NCI-H1092 treated with DMSO at 0.1 percent for 48 hours (cell line): ENCODE results near the gene ACP7.
"Not testable (repeated sequence)": the region's sequence is repeated elsewhere in the genome, so short reads cannot be mapped to it uniquely, and the experiment has no call there.

Experiments used
- DNase-seq: peaks from one replicate; lab custom pipeline; 2025; lab: John Stamatoyannopoulos, UW

ACP7 gene

DNA sequence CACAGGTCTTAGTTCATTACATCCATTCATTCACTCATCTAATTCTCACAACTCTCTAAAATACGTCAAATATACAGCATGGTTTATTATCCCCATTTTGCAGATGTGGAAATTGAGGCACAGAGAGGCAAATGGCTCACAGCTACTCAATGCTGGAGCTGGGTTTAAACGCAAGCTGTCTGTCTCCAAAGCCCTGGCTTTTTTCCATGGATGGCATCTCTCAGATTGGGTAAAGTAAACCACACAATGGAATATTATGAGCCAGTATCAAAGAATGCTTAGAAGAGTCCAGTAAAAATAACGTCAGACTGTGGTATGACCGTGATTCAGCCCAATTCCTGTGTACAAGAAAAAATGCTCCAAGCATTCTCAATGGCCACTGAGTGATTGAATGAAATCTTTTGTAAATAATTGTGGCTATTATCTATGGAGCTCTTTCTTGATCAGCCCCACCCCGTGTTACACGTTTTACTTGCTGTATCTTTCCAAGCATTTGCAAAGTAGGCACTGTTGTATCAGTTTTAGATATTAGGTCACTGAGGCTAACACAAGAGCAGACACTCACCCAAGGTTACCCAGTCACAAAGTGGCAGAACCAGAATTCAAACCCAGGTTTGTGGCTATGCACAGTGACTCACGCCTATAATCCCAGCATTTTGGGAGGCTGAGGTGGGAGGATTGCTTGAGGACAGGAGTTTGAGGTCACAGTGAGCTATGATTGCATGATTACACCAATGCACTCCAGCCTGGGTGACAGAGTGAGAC, 5.5 kb upstream of the ACP7 start:
- no peak for DNase-seq

DNA sequence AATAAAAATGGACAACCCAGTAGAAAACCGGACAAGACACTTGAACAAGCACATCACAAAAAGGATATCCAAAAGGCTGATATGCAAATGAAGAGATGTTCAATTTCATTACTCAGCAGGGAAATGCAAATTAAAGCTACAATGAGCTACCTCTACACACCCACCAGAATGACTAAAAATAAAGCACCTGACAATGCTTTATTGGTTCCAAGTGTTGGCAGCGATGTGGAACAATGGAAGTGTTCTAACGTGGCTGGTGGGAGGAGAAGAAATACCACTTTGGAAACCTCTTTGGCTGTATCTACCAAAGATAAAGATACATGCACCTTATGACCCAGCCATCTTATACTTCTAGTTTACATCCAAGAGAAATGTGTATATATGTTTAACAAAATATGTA, 3.7 kb upstream of the ACP7 start:
- no peak for DNase-seq

DNA sequence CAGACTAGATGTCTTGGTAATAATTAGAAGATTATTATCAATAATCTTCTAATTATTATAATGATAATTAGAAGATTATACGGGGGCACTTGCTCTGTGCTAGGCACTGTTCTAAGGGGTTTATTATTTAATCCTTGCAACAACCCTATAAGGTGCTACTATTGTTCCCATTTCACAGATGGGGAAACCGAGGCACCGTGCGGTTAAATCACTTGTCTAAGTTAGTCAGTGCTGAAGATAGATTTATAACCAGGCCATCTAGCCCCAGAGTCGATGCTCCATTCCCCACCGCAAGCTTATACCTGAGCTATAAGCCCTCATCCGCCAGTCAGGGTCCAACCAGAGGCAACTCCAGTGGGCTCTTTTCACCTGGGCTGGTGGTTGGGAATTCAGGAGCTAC, 2.0 kb upstream of the ACP7 start:
- DNase-seq: no peak

DNA sequence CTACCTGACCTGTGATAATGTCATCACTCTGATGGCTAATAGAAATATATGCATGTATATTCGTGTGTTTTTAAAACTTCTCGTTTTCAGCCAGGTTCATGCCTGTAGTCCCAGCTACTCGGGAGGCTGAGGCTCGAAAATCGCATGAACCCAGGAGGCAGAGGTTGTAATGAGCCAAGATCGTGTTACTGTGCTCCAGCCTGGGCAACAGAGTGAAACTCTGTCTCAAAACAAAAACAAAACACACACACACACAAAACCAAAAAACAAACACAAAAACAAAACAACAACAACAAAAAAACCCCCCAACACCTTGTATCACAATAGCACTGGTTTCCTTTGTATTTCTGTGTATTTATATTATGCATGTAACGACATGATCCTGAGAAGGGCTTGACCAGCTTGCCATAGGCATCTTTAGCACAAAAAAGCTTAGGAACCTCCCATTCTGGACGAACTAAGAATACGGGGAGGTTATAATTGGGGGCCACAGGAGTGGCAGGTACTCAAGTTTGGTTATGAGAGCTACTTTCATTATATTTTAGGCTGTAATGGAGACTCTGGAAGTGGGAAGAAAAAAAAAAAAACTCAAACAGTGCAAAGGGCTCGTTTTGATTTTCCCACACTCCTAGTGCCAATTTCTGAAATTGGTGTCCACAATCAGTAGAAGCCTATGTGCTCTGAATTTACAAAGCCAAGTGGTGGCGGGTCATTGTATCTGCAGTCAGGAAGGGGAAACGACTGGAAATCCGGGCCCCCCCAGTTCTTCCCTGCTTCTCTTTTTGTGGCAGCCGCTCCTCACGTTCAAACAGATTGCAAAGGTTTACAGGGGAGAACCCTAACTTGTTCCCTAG, 1.2 kb upstream of the ACP7 start:
- no peak for DNase-seq

DNA sequence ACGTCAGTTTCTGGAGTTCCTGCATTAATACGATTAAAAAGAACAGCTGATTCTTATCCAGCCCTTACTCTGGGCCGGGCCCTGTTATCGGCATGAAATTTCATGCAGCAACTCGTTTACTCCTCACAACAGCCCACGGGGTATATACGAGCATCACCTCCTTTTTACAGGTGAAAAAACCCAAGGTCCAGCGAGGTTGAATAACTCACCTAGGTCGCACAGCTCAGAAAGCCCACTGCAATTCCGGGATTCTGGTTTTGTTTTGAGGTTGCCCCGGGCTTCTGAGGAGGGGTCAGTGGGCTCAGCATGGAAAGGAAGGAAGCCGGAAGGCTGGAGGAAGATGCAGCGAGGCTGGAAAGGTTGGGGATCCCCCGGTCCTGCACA, 577 bp upstream of the ACP7 start:
- no peak for DNase-seq

DNA sequence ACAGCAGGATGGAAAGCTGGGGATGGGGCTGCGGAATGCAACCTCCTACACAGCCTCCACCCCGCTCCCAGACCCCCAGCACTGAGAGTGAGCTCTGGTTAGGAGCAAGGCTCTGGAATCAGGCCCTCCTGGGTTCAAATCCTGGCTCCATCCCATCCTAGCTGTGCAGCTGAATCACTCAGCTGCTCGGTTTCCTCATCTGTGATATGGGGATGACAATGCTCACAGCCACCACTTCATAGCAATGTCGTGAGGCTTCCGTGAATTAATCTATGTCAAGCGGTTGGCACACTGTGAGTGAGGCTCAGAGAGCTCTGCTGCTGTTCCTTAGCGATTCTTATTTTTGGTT, 538 bp downstream of the ACP7 start:
- DNase-seq: no peak

DNA sequence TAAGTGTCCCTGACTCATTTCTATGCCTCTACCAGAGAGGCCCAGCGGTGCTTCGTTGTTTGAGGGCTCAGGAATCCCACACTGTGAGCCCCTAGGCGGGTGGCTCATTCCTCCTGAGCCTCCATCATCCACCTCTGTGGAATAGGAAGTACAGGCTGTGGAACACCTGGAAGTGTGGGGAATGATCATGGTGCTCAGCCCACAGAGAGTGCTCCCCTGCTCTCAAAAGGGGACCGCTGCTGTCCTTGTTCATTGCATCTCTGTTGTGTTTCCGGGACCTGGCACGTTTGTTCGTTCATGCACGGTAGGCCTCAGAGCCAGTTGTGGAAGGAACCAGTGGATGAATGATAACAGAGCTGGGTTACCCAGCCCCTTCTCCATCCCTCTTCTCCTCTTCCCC, 1.2 kb downstream of the ACP7 start:
- DNase-seq: no peak

DNA sequence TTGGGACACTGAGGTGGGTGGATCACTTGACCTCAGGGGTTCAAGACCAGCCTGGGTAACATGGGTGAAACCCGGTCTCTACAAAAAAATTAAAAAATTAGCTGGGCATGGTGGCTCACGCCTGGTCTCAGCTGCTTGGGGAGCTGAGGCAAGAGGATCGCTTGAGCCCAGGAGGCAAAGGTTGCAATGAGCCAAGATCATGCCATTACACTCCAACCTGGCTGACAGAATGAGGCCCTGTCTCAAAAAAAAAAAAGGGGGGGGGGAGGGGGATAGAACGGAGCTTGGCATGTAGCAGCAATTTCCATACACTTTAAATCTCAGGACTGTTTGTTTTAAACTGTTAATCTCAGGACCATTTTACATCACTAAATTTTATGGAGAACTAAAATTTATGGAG, 2.2 kb downstream of the ACP7 start:
- no peak for DNase-seq

DNA sequence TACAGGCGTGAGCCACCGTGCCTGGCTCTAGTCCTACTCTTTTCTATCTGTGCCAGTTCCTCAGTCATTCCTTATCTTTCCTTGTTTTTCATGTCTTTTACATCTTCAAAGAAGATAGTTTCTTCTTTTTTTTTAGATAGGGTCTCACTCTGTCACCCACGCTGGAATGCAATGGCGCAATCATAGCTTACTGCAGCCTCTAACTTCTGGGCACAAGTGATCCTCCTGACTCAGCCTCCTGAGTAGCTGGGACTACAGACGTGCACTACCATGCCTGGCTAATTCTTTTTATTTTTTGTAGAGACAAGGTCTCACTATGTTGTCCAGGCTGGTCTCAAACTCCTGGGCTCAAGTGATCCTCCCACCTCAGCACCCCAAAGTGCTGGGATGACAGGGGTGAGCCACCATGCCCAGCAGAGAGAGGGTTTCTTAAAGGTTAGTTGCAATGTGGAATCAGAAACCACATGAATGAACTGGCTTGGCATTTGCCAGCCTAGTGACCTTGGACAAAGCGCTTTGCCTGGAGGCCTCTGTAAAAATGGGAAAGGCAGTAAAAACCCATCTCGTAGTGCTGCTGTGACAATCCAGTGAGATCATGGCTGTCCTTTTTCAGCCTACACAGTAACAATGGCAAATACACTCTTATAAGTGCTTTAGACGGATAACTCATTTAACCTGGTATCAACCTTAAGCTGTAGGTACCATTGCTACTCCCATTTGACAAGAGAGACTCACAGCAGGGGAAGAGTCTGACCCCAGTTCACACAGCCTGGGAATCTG, 3.9 kb downstream of the ACP7 start:
- no peak for DNase-seq

DNA sequence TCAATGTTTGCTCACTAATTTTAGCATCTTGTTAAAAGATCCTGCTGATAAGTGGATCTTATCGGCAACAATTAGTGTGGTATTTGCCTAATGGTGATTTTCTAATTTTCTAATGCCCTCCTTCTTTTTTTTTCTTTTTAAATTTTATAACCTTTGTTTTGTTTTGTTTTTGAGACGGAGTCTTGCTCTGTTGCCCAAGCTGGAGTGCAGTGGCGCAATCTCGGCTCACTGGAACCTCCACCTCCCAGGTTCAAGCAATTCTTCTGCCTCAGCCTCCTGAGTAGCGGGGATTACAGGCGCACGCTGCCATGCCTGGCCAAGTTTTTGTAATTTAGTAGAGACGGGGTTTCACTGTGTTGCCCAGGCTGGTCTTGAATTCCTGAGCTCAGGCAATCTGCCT, 5.8 kb downstream of the ACP7 start:
- not testable (repeated sequence) for DNase-seq

DNA sequence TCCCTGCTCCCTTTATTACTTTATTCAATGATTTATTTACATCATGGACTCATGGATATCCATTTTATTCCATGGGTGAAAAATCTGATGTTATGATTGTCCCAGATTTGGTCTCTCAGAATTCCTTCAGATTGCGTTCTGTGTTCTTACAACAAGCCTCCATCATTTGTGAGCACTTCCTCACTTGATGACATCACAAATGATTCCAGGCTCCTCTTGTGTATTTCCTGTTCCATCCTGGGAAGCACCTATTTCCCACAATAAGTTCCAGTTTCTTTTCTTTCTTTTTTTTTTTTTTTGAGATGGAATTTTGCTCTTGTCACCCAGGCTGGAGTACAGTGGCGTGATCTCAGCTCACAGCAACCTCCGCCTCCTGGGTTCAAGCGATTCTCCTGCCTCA, 6.7 kb downstream of the ACP7 start:
- DNase-seq: no peak

DNA sequence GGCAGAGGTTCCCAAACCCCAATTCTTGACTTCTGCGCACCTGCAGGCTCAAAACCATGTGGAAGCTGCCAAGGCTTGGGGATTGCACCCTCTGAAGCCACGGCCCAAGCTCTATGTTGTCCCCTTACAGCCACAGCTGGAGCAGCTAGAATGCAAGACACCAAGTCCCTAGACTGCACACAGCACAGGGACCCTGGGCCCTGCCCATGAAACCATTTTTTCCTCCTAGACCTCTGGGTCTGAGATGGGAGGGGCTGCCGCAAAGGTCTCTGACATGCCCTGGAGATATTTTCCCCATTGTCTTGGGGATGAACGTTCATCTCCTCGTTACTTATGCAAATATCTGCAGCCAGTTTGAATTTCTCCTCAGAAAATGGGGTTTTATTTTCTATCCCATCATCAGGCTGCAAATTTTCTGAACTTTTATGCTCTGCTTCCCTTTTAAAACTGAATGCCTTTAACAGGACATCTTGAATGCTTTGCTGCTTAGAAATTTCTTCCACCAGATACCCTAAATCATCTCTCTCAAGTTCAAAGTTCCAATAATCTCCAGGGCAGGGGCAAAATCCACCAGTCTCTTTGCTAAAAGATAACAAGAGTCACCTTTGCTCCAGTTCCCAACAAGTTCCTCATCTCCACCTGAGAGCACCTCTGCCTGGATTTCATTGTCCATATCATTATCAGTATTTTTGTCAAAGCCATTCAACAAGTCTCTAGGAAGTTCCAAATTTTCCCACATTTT, 11.8 kb downstream of the ACP7 start:
- DNase-seq: not testable (repeated sequence)

DNA sequence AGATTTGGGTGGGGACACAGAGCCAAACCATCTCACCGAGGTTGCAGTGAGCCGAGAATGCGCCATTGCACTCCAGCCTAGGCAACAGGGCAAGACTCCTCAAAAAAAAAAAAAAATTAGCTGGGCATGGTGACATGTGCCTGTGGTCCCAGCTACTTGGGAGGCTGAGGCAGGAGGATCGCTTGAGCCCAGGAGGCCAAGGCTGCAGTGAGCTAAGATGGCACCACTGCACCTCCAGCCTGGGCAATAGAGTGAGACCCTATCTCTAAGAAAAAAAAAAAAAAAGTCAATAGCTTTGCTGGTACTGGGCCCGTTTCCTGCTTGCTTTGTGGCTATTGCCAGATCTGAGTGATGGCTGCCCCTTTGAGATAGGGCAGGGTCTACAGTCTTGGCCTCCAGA, 13.1 kb downstream of the ACP7 start:
- DNase-seq: no peak

DNA sequence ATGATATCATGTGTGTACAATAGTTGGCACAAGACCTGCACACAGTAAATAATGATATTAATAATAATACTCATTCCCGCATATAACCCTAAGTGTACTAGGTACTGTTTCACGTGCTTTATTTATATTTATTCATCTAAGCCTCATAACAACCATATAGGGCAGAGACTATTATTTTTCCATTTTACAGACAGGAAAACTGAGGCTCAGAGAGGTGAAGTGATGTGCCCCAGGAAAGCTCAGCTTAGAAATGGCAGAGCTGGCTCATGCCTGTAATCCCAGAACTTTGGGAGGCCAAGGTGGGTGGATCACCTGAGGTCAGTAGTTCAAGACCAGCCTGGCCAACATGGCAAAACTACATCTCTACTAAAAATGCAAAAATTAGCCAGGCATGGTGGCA, 13.6 kb downstream of the ACP7 start:
- no peak for DNase-seq

DNA sequence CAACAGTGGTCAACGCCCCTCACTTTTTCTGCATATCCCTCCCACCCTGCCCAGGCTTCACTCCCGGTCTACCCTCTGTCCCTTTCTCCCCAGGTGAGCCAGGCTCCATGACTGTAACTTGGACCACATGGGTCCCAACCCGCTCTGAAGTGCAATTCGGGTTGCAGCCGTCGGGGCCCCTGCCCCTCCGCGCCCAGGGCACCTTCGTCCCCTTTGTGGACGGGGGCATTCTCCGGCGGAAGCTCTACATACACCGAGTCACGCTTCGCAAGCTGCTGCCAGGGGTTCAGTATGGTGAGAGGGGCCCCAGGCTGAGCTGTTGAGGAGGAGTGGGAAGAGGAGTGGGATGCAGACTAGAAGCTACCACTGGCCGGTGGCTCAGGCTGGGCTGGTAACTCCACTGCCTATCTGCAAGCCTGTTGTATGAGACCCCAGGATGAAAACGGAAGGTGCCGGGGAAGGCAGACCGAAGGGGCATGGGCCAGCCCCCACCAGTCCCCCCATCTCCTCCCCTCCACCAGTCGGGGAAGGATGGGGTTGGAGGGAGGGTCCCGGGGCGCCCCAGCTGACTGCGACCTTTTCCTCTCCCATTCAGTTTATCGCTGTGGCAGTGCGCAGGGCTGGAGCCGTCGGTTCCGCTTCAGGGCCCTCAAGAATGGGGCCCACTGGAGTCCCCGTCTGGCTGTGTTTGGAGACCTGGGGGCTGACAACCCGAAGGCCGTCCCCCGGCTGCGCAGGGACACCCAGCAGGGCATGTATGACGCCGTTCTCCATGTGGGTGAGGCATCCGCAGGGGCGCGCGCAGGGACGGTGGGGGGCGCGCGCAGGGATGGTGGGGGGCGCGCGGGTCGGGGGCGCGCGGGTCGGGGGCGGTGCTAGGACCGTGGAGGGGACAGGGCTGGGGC, 14.4 kb downstream of the ACP7 start:
- no peak for DNase-seq

DNA sequence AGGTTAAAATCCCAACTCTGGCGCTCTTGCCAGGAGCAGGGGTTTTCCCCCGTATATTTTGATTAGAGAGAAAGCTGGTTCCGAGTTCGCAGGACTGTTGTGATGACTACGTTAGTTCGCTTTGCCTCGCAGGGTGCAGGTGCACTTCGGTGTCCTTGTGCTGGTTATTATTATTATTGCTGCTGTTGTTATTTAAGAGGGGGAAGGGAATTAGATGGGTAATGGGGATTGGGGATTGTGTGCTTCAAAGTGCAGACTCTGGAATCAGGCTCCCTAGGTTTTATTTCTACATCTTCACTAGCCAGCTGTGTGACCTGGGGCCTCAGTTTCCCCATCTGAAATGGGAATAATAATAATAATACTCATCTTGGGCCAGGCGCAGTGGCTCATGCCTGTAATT, 15.2 kb downstream of the ACP7 start:
- no peak for DNase-seq

DNA sequence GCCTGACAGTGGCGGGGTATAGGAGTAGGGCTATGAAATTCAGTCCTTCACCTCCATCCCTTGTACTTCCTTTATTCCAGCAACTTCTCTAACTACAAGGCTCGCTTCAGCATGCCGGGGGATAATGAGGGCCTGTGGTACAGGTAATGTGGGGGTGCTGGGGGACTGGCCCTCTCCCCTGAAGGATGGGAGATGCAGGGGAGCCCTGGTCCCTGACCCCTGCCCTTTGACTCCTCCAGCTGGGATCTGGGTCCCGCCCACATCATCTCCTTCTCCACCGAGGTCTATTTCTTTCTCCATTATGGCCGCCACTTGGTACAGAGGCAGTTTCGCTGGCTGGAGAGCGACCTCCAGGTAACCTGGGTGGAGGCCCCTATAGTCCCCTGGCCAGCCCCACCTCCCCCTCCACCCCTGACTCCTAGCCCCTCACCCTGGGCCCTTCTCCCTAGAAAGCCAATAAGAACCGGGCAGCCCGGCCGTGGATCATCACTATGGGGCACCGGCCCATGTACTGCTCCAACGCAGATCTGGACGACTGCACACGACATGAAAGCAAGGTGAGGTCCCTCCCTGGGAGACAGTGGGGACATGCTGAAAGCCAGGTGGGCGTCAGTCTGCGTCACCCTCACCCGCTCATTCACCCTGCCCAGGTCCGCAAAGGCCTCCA, 16.5 kb downstream of the ACP7 start:
- DNase-seq: no peak

DNA sequence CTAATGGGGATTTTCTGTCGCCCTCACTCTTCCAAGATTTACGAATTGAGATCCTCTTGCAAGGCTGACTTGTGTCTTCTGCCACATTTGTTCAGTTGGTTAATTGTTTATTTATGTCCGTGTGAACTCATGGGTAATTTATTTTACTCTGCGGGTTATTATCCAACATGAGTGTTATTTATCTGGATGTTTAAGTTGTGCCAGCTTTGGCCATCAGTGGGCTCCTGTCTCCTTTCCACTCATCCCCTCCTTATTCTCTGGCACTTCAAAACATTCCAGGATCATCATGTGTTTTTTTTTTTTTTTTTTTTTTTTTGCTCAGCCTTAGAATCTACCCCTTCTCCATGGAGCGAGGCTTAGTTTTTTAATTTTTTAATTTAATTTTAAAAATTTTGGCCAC, 19.0 kb downstream of the ACP7 start:
- no peak for DNase-seq

DNA sequence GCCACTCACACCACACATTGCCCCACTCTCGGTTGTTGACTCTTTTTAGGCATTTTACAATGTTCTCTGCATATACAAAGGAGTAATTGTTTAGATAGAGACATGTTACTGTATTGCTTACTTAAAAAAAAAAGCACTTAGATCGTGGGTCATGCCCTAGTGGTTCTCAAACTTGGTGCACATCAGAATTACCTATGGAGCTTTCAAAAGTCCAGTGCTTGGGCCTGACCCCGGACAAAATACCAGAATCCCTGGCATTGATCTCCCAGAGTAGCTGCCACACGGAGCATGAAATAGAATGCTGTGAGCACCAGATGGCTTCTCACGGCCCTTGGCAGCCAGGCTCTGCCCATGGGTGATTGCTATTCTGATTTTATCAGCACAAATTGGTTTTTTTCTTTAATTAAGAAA, 20.0 kb downstream of the ACP7 start:
- no peak for DNase-seq

DNA sequence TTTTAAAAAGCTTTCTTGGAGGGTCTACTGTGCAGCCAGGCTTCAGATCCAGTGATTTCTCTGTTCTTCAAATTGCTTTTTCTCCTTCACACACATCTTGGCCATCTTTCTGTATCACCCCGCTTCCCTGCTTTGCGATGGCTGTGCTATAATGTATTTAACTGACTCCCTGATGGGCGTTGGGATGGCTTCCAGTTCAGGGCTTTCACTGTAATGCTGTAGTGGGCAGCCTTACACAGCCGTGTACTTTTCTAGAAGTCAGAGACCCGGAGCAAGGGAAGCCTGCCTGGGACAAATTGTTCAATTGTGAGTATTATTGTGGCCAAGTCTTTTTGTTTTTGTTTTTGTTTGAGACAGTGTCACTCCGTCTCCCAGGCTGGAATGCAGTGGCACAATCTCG, 22.0 kb downstream of the ACP7 start:
- no peak for DNase-seq

DNA sequence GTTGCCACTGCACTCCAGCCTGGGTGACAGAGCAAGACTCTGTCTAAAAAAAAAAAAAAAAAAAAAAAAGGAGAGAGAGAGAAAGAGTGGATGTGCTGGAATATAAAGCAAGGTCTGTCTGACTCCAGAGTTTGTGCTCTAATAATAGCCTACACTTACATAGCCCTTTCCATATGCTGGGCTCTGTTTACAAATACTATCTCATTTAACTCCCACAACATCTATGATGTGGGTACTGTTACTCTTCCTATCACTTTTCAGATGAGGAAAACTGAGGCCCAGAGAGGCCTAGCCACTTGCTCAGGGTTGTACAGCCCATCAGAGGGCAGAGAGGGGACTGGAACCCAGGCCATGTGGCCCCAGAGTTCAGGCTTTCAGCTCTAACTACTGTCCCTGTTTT, 25.5 kb downstream of the ACP7 start:
- DNase-seq: no peak
